Activated T-cell treated with anti-CD3 and anti-CD28 coated beads for 48 hours (primary cell): Measurements from ENCODE around the gene CREB3L2.
"Not testable (repeated sequence)": the region's sequence is repeated elsewhere in the genome, so short reads cannot be mapped to it uniquely, and the experiment has no call there.

Experiments
- DNase-seq: peaks from one replicate; pipeline ENCODE4 v3.0.0-alpha.2; 2020; ENCODE audit warnings: low read depth

CREB3L2 gene

DNA sequence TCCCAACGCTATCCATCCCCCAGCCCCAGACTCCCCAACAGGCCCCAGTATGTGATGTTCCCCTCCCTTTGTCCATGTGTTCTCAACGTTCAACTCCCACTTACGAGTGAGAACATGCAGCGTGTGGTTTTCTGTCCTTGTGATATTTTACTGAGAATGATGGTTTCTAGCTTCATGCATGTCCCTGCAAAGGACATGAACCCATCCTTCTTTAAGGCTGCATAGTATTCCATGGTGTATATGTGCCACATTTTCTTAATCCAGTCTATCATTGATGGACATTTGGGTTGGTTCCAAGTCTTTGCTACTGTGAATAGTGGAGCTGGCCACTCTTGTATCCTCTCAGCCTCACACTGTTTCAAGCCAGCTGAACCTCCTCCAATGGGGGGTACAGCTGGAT, 33.5 kb downstream of the CREB3L2 start:
- DNase-seq: not testable (repeated sequence)

DNA sequence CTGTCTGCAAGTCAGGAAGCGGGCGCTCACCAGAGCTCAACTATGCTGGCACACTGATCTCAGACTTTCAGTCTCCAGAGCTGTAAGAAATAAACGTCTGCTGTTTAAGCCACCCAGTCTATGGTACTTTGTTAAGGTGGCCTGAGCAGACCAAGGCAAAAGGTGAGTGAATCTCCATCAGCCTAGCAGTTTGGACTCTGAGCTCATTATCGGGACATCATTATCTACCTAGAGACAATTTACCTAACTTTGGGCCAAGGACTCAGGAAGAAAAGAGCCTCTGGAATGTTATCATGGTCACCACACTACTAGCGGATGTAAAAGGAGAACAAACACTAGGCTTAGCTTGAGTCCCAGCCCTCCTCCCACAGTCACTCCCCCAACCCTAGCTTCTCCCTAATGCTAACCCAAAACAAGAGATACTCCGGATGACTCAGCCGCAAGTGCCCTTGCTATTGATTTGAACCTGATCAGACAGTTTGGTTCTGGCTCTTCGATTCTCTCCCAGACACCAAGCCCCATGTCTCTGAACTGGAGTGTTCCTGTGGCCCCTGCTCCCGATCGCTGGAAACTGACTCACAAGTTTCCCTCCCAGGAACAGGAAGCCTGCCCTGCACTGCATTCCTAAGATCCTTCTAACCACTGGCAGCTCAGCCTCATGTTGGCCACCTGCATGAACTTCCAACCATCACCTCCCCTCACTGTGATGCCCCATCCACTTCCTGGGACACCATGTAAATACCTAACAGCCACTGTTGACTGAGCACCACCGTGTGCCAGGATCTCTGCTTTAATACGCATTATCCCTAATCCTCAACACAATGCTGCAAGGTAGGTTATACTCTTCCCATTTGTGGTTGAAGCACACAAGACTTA, 34.5 kb downstream of the CREB3L2 start:
- DNase-seq: no peak

DNA sequence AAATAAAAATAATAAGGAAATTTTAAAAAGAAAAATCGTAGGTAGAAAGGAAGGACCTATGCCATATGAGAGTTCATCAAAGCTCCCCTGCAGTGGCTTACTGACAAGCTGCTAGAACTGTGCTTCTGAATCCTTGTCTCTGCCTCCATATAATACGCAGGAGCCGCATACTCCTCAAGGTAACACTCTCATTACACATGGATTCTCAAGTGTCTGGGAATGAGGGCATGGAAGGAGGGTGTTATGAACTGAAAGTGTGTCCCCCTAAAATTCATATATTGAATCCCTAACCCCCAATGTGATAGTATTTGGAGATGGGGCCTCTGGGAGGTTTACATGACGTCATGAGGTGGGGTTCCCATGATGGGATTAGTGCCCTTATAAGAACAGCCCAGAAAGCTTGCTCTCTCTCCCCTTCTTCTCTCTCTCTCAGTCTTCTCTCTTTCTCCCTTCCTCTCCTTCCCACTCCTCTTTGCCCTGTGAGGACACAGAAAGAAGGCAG, 35.2 kb downstream of the CREB3L2 start:
- no peak for DNase-seq

DNA sequence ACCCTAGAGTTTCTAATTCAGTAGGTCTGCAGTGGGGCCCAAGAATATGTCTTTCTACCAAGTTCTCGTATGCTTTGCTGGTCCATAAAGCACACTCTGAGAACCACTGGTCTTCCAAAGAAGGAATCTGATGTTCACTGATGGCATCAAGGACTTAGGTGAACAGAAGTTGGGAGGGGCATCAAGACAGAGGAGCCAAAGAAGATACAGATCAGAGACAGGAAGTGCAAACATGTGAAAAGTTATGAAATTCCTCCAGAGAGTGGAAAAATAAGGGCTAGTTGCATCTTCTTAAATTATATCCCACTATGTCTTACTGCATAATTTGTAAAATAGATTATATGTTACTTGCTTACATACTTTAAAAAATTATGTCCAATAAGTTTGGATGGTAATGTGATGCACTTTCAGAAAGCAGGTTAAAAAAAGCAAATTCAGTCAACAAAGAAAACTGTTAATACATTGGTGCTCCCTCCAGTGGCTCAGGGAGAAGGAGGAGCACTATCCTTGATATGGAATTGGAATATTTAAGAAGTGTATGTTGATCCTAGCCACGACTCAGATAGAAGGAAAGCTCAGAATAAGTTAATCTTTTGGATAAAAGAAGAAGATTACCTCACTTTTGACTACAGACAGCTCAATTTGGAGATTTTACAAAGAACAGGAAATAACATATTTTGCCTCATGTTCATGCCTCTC, 35.8 kb downstream of the CREB3L2 start:
- DNase-seq: no peak

DNA sequence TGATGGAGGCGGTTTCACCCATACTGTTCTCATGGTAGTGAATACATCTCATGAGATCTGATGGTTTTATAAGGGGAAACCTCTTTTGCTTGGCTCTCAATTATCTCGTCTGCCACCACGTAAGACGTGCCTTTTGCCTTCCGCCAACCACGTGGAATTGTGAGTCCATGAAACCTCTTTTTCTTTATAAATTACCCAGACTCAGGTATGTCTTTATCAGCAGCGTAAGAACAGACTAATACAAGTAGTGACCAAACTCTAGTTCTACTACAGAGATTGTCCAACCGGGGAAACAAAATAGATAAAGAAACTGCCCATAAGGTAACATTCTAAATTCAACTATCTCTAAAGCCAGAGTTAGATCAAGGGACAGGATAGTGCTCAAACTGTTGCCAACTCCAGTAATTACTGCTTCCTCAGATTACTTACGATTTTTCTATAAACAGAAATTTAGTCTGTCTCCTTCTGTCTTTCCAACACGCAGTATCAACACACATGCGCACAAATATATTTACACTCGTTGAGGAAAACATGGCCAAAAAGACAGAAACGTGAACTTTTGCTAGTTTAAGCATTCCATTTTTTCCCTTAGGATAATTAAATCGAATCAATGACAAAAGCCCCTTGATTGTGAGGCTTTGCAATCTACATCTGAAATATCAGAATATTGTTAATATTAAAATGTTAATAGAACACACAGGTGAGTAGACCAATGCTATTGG, 36.9 kb downstream of the CREB3L2 start:
- no peak for DNase-seq

DNA sequence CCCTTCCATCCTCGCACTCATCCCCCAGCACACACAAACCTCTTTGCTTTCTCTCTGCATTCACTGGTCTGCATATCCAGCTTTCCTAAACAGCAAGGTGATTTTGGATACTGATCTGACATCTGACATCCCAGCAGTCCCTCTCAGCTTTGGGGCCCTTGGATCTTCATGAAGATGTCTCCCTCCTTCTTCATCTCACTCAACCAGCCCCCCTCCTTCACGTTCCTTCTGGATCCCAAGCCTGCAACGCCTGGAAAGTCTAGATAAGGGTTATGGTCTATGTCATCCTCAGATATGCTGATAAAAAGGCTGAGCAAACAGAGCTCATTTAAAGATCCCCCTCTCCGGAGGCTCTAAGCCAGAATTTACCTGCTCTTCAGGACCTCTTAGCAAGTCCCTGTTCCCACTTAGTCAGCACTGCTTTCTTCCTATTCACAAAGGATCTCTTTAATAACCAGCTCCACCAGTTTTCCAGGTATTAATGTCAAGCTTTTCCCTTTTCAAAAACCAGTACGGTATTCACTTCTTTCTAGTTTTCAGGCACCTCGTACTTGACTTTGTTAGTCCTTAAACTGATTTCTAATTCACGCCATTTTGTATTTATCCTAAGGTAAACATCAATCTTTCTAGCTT, 38.9 kb downstream of the CREB3L2 start:
- no peak for DNase-seq

DNA sequence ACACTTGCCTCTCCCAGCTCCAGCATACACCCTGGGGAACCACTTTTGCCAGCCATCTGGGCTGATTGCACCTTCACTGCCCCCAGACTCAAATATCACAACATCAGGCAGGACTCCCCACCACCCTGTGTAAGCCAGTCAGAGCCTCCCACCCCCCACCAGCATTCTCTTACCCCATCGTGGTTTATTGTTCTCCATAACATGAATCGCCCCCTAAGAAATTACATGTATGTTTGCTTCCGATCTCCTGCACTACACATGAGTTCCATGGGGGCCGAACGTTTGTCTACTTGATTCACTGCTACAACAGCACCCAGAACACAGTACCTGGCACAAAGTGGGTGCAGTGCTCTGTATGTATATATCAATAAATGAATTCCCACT, 39.4 kb downstream of the CREB3L2 start:
- no peak for DNase-seq

DNA sequence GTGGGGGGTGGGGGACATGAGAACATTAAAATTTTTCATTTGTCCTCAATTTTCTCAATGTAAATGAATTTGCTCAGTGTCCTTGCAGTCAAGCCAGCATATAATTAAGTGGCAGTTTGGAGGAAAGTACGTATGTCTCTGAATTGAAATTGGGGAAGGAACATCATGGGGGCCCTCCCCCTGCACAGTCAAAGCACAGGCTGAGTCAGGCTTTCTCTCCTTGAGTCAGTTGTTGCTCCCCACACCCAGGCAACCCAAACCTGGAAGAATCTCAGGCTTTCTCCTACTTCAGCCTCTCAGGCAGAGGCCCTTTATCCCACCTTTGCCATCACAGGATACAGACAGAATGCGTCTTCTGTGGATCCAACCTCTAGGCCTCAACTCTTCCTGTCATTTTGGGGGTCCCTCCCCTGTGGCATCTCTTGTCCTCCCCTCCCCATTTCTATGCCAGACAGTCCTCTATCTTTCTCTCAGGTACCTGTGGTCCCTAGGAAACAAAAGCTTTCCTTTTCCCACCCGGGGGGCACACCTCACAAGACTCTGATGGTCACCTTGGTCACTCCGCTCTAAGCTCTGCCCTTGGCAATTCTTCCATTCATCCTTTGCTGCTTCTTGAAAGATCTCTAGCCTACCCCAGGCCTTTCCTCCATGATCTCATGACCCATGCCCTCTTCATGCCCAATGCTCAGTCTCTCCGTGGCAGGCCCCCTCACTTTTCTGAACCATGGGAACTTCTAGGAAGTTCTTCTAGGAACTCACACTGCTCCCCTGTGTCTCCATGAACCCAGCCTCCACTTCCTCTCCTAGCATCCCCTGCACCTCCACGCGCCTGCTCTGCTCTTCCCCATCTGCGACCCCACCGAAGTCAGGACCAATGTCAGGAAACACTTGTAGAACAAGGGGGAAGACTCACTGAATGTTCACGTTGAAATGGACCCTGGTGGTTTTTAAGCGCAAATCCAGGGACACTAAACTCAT, 40.4 kb downstream of the CREB3L2 start:
- DNase-seq: peak; percentile 19

DNA sequence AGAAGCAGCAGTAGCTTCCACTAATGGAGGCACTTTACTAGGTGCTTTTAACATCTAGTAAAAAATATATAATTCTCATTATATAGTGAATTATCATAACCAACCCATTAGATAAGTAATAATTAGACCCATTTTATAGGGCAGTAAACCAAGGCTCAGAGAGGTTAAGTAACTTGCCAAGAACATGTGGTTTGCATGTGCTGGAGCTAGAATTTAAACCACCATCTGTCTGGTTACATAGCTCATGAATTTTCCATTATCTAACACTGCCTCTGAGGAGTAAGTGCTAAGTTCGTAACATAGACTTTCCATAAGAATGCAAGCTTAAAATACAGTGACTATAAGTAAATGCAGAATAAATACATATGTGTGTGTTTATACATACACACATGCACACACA, 41.9 kb downstream of the CREB3L2 start:
- no peak for DNase-seq

DNA sequence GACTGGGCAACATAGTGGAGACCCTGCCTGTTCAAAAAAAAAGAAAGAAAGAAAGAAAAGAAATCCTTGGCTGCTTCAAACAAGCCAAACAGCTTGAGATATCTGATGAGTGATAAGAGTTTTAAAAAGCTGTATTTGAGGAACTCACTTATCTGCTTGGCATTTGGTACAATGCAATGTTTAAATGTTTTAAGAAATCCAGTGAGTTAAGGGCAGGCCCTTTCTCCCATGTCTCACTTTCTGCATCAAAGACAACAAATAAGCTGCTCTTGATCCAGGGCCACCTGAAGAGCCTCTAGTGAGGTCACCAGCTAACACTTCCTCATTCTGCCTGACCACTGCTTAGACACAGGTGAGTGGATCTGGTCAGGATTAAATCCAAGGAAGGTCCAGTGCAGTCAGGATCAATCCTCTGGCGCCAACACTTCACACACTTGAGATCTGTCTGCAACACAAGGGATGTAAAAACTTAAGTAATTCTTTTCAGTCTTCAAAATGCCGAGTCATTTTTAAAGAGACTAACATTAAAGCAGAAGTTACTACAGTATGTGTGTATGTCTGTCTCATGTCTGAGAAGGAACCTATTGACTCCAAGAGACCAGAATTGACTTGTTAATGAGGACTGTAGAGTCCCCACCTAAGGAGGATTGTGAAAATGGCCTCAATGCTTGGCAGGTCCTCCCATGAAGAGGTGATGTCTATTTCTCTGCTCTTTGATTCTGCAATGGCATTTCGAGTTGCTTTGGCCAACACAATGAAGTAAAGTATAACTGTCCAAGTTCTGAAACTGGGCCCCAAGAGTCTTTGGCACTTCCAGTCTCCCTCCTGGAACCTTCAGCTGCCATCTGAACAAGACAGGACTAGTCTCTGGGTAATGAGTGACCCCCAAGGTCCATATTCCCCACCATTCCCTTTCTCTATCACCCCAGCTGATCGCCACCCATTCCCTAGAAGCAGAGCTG, 43.1 kb downstream of the CREB3L2 start:
- DNase-seq: no peak

DNA sequence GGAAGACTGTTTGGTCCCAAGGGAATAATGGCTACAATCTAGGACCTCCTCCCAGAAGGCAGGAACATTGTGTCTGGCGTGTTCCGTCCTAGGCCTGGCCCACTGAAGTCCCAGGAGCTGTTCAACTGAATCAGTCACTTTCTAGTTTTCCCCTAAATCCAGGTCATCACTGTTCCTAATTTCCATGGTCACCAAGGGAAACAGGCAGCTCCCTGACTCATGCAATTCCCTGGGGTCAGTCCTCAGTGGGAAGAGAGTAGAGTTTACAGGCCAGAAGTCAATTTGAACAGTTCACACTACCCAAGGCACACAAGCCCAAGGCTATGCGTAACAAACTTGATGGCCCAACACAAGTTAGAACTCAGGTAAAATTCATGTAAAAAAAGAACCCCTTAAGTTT, 44.0 kb downstream of the CREB3L2 start:
- DNase-seq: no peak

DNA sequence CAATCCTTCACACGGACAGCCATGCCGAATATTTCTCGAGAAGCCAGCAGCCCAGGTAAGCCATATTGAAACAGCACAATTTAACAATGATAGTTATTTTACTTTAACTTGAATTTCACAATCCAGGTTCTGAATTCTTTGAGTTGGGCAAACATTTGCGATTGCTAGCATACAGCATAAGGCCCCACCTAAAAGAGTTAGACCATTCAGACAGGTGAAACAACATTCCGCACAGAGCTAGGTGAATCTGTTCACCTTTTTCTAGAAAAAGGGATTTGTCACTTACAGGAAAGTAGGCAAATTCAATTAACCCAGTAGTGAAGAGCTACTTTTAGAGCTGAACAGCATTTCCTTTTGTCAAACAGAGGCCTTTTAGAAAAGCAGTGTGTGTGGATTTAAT, 45.3 kb downstream of the CREB3L2 start:
- DNase-seq: no peak

DNA sequence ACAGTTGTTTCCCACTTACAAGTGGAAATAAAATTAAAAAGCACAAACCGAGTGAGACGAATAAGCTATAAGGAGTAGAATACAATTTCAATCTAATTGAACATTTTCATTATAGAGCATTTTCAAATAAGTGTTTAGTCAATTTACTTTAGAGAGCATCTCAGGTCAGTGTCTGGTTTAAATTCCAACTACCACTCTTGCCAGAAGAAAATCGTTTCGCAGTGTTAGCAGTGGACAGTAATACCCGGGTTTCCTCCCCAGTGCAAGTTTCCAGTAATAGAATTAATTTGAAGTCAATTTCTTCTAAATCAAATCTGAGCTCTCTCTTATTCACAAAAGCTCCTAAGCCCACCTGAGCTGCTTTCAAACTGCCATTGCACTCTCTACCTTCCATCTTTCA, 45.7 kb downstream of the CREB3L2 start:
- no peak for DNase-seq

DNA sequence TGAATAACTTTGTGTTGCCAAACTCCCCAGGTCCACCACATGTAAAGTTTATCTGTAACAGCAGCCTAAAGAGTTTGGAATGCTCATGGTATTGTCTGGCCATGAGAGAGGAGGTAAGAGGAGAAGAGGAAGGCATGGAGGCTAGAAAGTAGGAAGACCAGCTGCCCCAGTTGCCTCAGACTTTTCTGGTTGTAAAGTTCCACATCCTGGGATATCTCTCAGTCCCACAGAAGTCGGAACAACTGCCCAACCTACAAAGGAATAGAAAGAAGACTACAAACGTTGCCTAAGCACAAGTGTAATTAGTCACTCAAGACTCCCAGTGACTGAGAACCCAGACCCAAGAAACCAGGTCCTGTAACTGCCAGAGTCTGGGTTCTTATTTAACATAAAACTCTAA, 47.3 kb downstream of the CREB3L2 start:
- DNase-seq: no peak

DNA sequence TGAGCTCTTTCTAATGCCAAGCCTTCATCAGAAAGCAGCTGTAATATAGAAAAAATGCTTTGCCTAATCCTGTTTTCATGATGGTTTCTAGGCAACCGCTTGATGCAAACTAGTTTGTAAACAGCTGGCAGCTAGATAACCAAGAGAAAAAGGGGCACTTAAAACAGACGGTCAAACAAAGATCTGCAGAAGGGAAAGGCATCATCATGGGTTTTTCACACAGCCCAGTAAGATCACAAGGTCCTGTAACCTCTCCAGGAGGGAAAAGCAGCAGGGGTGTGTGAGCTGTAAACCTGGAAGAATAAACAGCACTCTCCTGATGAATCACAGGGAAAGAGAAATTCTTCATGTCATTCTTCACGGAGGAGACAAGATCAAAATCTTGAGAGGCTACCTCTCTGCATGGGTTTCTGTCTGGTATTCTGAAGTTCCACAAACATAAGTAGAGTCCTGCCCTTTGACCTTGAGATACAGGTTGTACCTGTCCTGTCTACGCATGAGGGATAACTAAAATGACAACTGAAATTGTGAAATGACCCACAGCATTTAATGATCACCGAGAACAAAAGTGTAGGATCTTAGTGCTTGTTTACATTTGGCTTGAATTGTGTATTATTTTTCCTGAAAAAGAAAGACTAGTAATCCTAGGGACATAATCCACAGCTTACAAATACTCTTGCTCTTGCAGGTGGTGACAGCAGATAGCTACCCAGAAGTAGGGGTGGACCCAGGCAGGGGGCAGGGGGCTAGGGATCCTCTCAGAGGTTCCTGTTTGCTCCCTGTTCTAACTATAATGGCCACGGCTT, 48.0 kb downstream of the CREB3L2 start:
- DNase-seq: no peak

DNA sequence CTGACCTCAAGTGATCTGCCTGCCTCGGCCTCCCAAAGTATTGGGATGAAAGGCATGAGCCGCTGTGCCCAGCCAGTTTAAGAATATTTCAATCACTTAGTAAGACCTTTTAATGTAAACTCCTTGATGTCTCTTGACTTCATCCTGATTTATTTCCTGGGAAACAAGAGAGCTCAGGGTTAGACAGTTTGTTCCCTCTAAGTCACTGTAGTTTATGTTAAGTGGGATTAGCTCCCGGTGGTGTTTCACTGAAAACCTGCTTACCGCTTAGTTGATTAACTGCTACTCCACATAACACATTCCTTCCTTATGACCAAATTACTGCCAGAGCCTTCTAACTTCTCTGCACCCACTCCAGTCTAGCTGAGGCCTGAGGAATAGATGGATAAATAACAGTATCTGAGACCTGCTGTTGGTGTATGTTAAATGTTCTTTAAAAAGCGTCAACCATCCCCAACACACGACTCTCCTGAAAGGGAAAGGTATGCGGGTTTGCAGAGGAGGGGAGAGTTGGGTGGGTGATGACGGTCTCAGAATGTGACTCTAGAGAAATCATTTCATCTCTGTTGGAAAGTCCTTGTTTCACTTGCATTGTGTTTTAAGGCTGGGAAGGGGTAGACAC, 48.7 kb downstream of the CREB3L2 start:
- DNase-seq: no peak

DNA sequence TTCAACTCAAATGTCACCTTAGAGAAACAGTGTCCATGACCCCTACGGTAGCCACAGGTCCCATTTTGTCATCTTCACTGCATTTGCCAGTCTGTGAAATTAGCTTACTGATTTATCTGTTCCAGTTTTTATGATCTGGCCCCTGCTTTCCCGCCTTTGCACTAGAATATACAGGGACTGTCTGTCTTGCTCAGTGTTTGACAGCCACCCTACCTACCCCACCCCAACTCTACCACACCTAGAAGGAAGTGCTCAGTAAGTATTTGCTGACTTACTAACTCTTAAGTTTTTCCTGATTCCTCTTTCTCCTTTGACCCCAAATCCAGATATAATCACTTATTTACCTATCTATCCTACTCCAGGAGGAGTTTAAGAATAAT, 49.5 kb downstream of the CREB3L2 start:
- no peak for DNase-seq

DNA sequence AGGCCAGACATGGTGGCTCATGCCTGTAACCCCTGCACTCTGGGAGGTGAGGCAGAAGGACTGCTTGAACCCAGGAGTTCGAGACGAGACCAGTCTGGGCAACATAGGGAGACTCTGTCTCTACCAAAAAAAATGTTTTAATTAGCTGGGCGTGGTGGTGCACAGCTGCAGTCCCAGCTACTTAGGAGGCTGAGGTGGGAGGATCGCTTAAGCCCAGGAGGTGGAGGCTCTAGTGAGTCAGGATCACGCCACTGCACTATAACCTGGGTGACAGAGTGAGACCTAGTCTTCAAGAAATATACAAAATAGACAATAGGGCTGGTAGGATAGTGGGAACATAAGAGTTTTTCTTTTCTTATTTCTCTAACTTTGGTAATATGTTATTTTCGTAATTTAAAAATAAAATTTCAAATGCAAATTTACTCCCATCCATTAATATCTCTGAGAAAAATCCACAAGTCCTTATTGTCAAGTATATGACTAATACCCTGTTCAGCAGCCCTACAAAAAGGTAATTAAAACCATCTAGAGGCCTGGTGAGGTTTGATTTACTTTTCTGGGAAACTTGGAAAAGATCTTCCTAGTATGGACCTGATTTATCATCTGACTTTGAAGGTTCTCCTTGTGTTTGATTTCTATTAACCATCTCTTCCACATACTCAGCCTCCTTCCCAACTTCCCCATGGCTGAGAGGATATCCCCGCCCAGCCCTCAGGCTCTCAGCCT, 50.0 kb downstream of the CREB3L2 start:
- DNase-seq: no peak
